Neuronal stem cell (in vitro differentiated cells): Measurements from ENCODE around the gene SLC17A4.

Experiments used
- DNase-seq: peaks from one replicate; pipeline ENCODE4 v3.0.0-alpha.2; 2013; ENCODE audit warnings: low spot score
- H2AFZ ChIP-seq: one replicate; pipeline ENCODE4 v1.6.1; 2013; ENCODE audit warnings: mild to moderate bottlenecking, low read length, inconsistent platforms
- H2AK5ac ChIP-seq: 2 replicates; pipeline ENCODE4 v1.6.1; 2013; ENCODE audit warnings: low read depth, mild to moderate bottlenecking, inconsistent platforms, low read length, moderate library complexity, mixed read lengths
- H2BK120ac ChIP-seq: 2 replicates; pipeline ENCODE4 v1.6.1; 2013; ENCODE audit warnings: low read depth, mild to moderate bottlenecking, inconsistent platforms, low read length, moderate library complexity, mixed read lengths
- H2BK12ac ChIP-seq: one replicate; pipeline ENCODE4 v1.6.1; 2013; ENCODE audit warnings: low read length, inconsistent platforms
- H2BK15ac ChIP-seq: 2 replicates; pipeline ENCODE4 v1.6.1; 2013; ENCODE audit warnings: mild to moderate bottlenecking, low read length, inconsistent platforms, mixed read lengths
- H2BK5ac ChIP-seq: one replicate; pipeline ENCODE4 v1.6.1; 2013; ENCODE audit warnings: inconsistent platforms, mild to moderate bottlenecking, low read length, moderate library complexity
- H3K14ac ChIP-seq: one replicate; pipeline ENCODE4 v1.6.1; 2013; ENCODE audit warnings: low read length, inconsistent platforms
- H3K18ac ChIP-seq: 2 replicates; pipeline ENCODE4 v1.6.1; 2013; ENCODE audit warnings: low read length, inconsistent platforms
- H3K23ac ChIP-seq: 2 replicates; pipeline ENCODE4 v1.6.1; 2013; ENCODE audit warnings: low read depth, mild to moderate bottlenecking, mixed read lengths, low read length, inconsistent platforms; ENCODE audit not compliant: poor library complexity
- H3K27ac ChIP-seq: replicated peaks from 3 replicates; pipeline ENCODE4 v1.5.1; 2013; ENCODE audit warnings: low read length, inconsistent platforms
- H3K27me3 ChIP-seq, 3 experiments: 2 replicates each; pipeline ENCODE4 v1.6.1; 2013; ENCODE audit warnings: low read length in 3 of 3, mild to moderate bottlenecking in 2 of 3, inconsistent platforms in 1 of 3, low read depth in 1 of 3, mixed read lengths in 1 of 3, moderate library complexity in 1 of 3; ENCODE audit not compliant: control insufficient read depth in 3 of 3, insufficient read depth in 3 of 3
- H3K36me3 ChIP-seq, 2 donors: replicated peaks in 1 of 2; 2 replicates each; pipeline ENCODE4 v1.6.1; 2013; ENCODE audit warnings: low read length in 2 of 2; ENCODE audit not compliant: control insufficient read depth in 2 of 2, insufficient read depth in 2 of 2
- H3K4ac ChIP-seq: 2 replicates; pipeline ENCODE4 v1.6.1; 2013; ENCODE audit warnings: inconsistent platforms, mild to moderate bottlenecking, low read length, moderate library complexity
- H3K4me1 ChIP-seq, 2 donors: 1 replicate in 1 of 2; 2 replicates in 1 of 2; pipeline ENCODE4 v1.6.1; 2013; ENCODE audit warnings: low read length in 2 of 2, low read depth in 1 of 2; ENCODE audit not compliant: control insufficient read depth in 2 of 2, insufficient read depth in 1 of 2
- H3K4me2 ChIP-seq: one replicate; pipeline ENCODE4 v1.6.1; 2013; ENCODE audit warnings: mild to moderate bottlenecking, low read length, inconsistent platforms; ENCODE audit not compliant: insufficient read depth, poor library complexity, severe bottlenecking
- H3K4me3 ChIP-seq, 2 donors: 2 replicates each; pipeline ENCODE4 v1.5.1; 2013; ENCODE audit warnings: low read length in 2 of 2, mild to moderate bottlenecking in 2 of 2, inconsistent platforms in 1 of 2, moderate library complexity in 1 of 2
- H3K79me1 ChIP-seq: one replicate; pipeline ENCODE4 v1.6.1; 2013; ENCODE audit warnings: low read depth, mild to moderate bottlenecking, inconsistent platforms, low read length, moderate library complexity
- H3K9ac ChIP-seq: one replicate; pipeline ENCODE4 v1.6.1; 2013; ENCODE audit warnings: mild to moderate bottlenecking, low read depth, low read length, inconsistent platforms; ENCODE audit not compliant: poor library complexity
- H3K9me3 ChIP-seq, 2 donors: replicated peaks in 1 of 2; 2 replicates each; pipeline versions ENCODE3 to v1.6.1; 2013; ENCODE audit warnings: low read length in 2 of 2, mild to moderate bottlenecking in 2 of 2, inconsistent platforms in 1 of 2, low read depth in 1 of 2, mixed read lengths in 1 of 2, moderate library complexity in 1 of 2; ENCODE audit not compliant: control insufficient read depth in 2 of 2, insufficient read depth in 1 of 2
- H4K8ac ChIP-seq: one replicate; pipeline ENCODE4 v1.6.1; 2013; ENCODE audit warnings: low read depth, mild to moderate bottlenecking, inconsistent platforms, low read length, moderate library complexity
- H4K91ac ChIP-seq: one replicate; pipeline ENCODE4 v1.6.1; 2013; ENCODE audit warnings: low read length, low read depth, mild to moderate bottlenecking, inconsistent platforms; ENCODE audit not compliant: poor library complexity
- WGBS, 2 donors: extraction: QIAGEN DNeasy Blood & Tissue Kit; methylation state at CpG; one replicate each; pipeline ENCODE4 v1.1.7; 2013; ENCODE audit warnings: missing lambda C conversion rate in 2 of 2, mixed read lengths in 1 of 2; ENCODE audit not compliant: insufficient read length in 2 of 2, insufficient replicate concordance in 1 of 2; ENCODE audit errors: extremely low coverage in 2 of 2; 5-methylcytosine and 5-hydroxymethylcytosine counted together

The SLC17A4 gene

DNA sequence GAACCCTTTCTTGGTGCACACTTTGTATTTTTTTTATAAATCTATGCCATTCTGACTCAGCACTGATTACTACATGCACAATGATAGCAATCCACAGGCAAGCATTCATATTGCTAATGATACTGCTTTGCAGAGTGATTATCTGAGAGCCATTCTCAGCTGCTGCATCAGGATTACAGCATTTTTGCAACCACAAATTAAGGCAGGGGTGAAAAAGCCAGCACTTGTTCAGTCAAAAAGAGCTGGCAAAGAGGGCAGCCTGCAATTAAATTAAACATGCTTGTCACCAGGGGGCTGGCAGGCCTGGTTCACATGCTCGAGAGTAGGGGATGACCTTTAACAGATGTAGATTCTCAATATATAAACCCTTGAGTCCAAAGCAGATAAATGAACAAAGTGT lies 40.7 kb upstream of the SLC17A4 start:
- H2AK5ac ChIP-seq, result no peak overlapping the region
- H4K8ac ChIP-seq, result no peak overlapping the region
- H2BK5ac ChIP-seq, result no peak overlapping the region
- no peak overlapping the region for H3K4me2 ChIP-seq
- H3K27me3 ChIP-seq, result no peaks in the 10 kb centered on the region
- H3K27ac ChIP-seq, result no peak overlapping the region
- H2BK120ac ChIP-seq, result no peak overlapping the region
- no peak overlapping the region for H4K91ac ChIP-seq
- no peak overlapping the region for H2BK15ac ChIP-seq
- no peak overlapping the region for H3K23ac ChIP-seq
- no peak for DNase-seq
- WGBS, 2 donors, result no CpG with 5 or more reads among the region's 1 CpG
- H3K4ac ChIP-seq, result no peak overlapping the region
- H3K9ac ChIP-seq, result no peak overlapping the region
- no peak overlapping the region for H2BK12ac ChIP-seq
- no peaks in the 10 kb centered on the region for H3K9me3 ChIP-seq
- H3K4me3 ChIP-seq, result no peak overlapping the region
- H3K36me3 ChIP-seq, result no peaks in the 10 kb centered on the region
- no peaks in the 10 kb centered on the region for H3K79me1 ChIP-seq
- no peak overlapping the region for H3K18ac ChIP-seq
- no peak overlapping the region for H3K14ac ChIP-seq
- peaks cover 0 to 7% of the 10 kb centered on the region in 2 donors for H3K4me1 ChIP-seq
- H2AFZ ChIP-seq, result no peak overlapping the region

DNA sequence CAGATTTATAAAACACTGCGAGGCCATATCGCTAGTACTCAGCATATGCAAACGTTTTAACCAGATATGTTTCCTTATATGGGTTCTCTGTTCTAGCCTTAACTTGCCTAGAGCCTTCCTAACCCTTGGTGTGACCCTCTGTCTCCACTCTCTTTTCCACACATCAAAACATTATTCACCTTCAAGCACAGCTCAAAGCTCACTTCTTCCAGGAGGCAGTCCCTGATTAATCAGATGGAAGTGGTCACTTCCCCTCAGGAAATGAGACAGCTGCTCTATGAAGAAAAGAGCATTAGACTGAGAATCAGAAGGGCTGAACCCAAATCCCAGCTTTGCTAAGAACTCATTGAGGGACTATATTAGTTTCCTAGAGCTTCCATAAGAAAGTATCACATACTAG lies 39.8 kb upstream of the SLC17A4 start:
- Histone ChIP-seq H3K4me3 (no peak overlapping the region), H3K4me1 (peaks cover 0 to 7% of the 10 kb centered on the region in 2 donors), H3K27me3 (no peaks in the 10 kb centered on the region), H2BK120ac (no peak overlapping the region), H3K14ac (no peak overlapping the region), H2BK12ac (no peak overlapping the region), H3K4me2 (no peak overlapping the region), H4K8ac (no peak overlapping the region), H2AFZ (no peak overlapping the region), H3K4ac (no peak overlapping the region), H3K27ac (no peak overlapping the region), H3K18ac (no peak overlapping the region), H4K91ac (no peak overlapping the region), H2BK15ac (no peak overlapping the region), H3K23ac (no peak overlapping the region), H2BK5ac (no peak overlapping the region), H3K36me3 (no peaks in the 10 kb centered on the region), H3K79me1 (no peaks in the 10 kb centered on the region), H3K9ac (no peak overlapping the region), H3K9me3 (no peaks in the 10 kb centered on the region), H2AK5ac (no peak overlapping the region)
- DNase-seq, result no peak
- no CpG with 5 or more reads among the region's 3 CpGs for WGBS, 2 donors

DNA sequence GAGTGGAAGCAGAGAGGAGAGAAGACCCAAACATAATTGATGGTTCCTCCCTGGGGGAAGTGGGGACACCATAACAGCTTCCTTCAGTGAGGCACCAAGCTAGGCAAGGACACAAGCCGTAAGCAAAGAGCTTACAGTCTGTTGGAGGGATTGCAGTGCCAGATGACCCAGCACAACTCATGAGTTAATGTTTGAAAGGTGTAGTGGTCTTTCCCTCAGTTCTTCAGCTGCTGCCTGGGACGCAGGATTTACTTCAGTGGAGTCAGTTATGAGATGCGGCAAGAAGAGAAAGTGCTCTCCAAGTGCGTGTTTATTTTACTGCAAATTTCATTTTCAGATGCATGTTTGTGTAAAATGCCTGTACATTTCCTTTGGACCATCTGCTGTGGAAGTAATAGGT lies 38.7 kb upstream of the SLC17A4 start:
- no peak overlapping the region for H3K4ac ChIP-seq
- H3K27ac ChIP-seq, result no peak overlapping the region
- H2BK12ac ChIP-seq, result no peak overlapping the region
- H2BK5ac ChIP-seq, result no peak overlapping the region
- H3K36me3 ChIP-seq, result no peaks in the 10 kb centered on the region
- H3K4me2 ChIP-seq, result no peak overlapping the region
- H3K4me3 ChIP-seq, result no peak overlapping the region
- no peaks in the 10 kb centered on the region for H3K9me3 ChIP-seq
- H2AFZ ChIP-seq, result no peak overlapping the region
- no peak overlapping the region for H2BK120ac ChIP-seq
- no peak overlapping the region for H3K23ac ChIP-seq
- H3K79me1 ChIP-seq, result no peaks in the 10 kb centered on the region
- no peak overlapping the region for H3K9ac ChIP-seq
- H3K27me3 ChIP-seq, result no peaks in the 10 kb centered on the region
- peaks cover 0 to 7% of the 10 kb centered on the region in 2 donors for H3K4me1 ChIP-seq
- H4K8ac ChIP-seq, result no peak overlapping the region
- no peak for DNase-seq
- no peak overlapping the region for H3K18ac ChIP-seq
- no CpG with 5 or more reads among the region's 4 CpGs for WGBS, 2 donors
- H2AK5ac ChIP-seq, result no peak overlapping the region
- H2BK15ac ChIP-seq, result no peak overlapping the region
- no peak overlapping the region for H4K91ac ChIP-seq
- H3K14ac ChIP-seq, result no peak overlapping the region

DNA sequence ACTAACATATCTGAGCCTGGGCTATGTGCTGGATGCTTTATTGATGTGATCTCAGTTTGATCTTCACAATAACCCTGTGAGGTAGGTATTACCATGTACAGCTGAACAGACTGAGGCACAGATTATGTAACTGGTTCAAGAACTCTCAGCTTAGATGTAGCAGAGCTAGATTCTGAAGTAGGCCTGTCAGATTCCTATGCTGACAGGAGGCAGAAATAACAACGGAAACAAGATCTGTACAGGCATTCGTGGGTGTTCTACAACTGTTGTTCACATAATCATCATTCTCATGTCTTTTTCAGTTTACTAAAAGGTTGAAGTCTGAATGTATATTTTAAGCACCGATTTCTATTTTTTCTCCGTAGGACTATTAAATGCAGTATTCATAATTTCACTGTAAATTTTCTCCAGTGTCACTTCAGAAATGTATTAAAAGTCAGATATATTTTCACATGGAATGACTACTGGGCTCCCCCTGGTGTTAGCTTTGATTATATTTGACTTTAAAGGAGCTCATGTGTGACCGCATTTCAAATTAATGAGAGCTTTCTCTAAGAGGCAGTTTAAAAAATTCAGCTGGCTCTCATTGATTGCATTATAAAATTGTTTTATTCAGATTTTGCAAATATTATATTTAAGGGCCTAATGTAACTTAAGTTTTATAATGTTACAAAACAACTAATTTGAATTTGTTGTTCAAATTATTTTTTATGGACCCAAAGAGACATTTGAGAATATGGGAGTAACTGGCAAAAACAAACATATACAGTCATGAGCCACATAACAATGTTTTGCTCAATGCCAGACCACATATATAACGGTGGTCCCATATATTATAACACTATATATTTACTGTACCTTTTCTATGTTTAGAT lies 36.4 kb upstream of the SLC17A4 start:
- H2BK15ac ChIP-seq, result no peak overlapping the region
- WGBS, 2 donors, result no CpG with 5 or more reads among the region's 6 CpGs
- no peaks in the 10 kb centered on the region for H3K36me3 ChIP-seq
- no peak overlapping the region for H2BK5ac ChIP-seq
- H3K27ac ChIP-seq, result no peak overlapping the region
- H3K4me1 ChIP-seq, result peaks cover 0 to 7% of the 10 kb centered on the region in 2 donors
- no peak overlapping the region for H2BK12ac ChIP-seq
- no peak overlapping the region for H3K4me3 ChIP-seq
- no peak overlapping the region for H3K4ac ChIP-seq
- H2BK120ac ChIP-seq, result no peak overlapping the region
- no peak overlapping the region for H4K91ac ChIP-seq
- H2AK5ac ChIP-seq, result no peak overlapping the region
- H3K14ac ChIP-seq, result no peak overlapping the region
- DNase-seq, result no peak
- no peak overlapping the region for H3K9ac ChIP-seq
- H3K4me2 ChIP-seq, result no peak overlapping the region
- H2AFZ ChIP-seq, result no peak overlapping the region
- H4K8ac ChIP-seq, result no peak overlapping the region
- H3K79me1 ChIP-seq, result no peaks in the 10 kb centered on the region
- no peaks in the 10 kb centered on the region for H3K9me3 ChIP-seq
- no peak overlapping the region for H3K18ac ChIP-seq
- no peaks in the 10 kb centered on the region for H3K27me3 ChIP-seq
- H3K23ac ChIP-seq, result no peak overlapping the region
